Testis (tissue), 2 donors: ENCODE measurements around the gene KRTAP20-4.

ENCODE experiments used
- CTCF ChIP-seq, 3 experiments: fragments of 450-650 bp in 2 of 3; fragments of 200-600 bp in 1 of 3; sonication (generic) in 1 of 3; IDR thresholded peaks; one replicate each; pipeline ENCODE4 v1.5.1; 2016 to 2019; ENCODE audit warnings: antibody characterized with exemption in 3 of 3, mild to moderate bottlenecking in 2 of 3, moderate library complexity in 1 of 3
- POLR2A ChIP-seq: fragments of 450-650 bp; IDR thresholded peaks from one replicate; pipeline ENCODE4 v1.6.1; 2017; ENCODE audit warnings: antibody characterized with exemption, mild to moderate bottlenecking, moderate library complexity

- TF ChIP-seq CTCF (IDR thresholded peaks at IDR 0.05) (no peak), POLR2A (no peak)
Measured at GRCh38 chr21:30634906-30635305, 14.5 kb downstream of the KRTAP20-4 start, which contains the start of gene KRTAP20-2.
